Keratinocyte (primary cell): ENCODE measurements around the gene WDR45B.

ENCODE experiments used
- CTCF ChIP-seq, 3 experiments: IDR thresholded peaks in 1 of 3; conservative IDR thresholded peaks in 1 of 3; optimal IDR thresholded peaks in 1 of 3; 2 replicates in 2 of 3; 3 replicates in 1 of 3; pipeline versions ENCODE3 to v1.5.1; 2011; ENCODE audit warnings: low read length in 3 of 3, mild to moderate bottlenecking in 3 of 3, moderate library complexity in 2 of 3, control low read depth in 1 of 3, inconsistent platforms in 1 of 3; ENCODE audit not compliant: insufficient read depth in 2 of 3; ENCODE audit errors: extremely low read depth in 1 of 3
- EZH2 ChIP-seq: IDR thresholded peaks from one replicate; pipeline ENCODE4 v1.6.1; 2012; ENCODE audit warnings: inconsistent platforms, mild to moderate bottlenecking, low read length, moderate library complexity

DNA sequence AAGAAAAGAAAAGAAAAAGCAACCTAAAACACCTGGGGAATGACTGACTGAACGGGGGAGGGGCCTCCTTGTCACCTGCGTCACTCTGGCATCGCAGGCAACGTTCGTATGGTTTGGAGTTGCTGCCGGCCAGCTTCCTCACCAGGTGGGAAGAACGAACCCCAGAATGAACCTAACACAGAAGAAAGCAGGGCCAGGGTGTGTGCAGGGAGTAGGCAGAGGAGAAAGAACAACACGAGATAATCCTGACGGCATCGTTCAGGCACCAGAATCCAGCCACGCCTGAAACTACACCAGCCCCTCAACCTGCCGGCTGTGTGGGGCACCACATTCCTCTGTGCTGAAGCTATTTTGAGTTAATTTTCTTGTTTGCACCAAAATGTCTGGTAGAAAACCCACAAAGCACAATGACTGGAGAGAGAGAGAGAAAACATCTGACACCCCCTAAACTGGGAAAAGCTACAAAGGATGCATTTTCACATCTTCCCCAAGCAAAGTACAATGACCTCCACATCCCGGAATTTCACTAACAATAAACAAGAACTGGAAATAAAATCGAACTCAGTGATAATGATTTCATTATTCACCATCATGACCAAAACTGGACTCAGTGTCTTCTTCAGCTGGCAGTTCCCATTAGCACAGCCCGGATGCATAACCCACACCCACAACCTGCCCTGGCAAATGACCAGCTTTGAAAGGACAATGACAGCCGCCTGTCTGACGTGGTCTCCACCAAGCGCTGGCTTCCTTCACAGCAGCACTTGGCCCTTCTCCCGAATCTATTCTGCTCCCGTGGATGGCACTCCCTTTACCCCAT is 26.6 kb upstream of the WDR45B start:
- TF ChIP-seq CTCF (optimal IDR thresholded peaks at IDR 0.05 in 1 of 3, IDR thresholded peaks at IDR 0.05 in 1 of 3, conservative IDR thresholded peaks at IDR 0.05 in 1 of 3; ENCODE audit: extremely low read depth in 1 of 3, insufficient read depth in 2 of 3, low read length in 3 of 3) (no peak), EZH2 (no peak)
